EL (cell line): ENCODE data around the gene PDGFC.

Experiments used
- DNase-seq: peaks from one replicate; pipeline ENCODE4 v3.0.0-alpha.2; 2016

PDGFC gene

GRCh38 chr4:156825074-156825473 is 146.5 kb downstream of the PDGFC start:
- DNase-seq, result no peak

DNA sequence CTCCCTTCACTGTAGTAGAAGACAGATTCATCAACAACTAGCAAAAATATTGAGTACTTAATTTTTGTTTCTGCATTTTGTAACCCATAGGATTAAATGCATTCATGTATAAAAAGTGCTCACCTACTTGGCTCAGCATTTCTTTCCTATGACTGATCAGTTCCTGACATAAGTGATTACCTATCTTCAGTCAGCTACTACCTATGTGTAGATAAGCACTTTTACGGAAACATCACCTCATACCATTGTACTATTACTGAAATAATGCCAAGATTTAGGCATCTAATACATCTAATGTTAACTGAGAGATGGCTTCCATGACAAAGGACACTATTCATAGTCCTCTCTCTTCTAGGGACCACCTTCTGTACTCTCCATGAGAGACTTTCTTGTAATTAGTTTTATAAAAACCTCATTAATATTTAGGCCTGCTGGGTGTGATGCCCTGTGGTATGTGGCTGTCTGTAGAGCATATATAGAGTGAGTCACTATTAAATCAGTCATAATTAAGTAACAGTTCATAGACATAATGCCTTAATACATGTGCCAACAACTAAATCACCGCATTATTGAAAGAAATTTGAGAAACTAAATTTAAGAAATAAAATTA is 147.0 kb downstream of the PDGFC start:
- DNase-seq, result no peak

- no peak for DNase-seq
These were observed 150.7 kb downstream of the PDGFC start for GRCh38 chr4:156820931-156821330.

DNA sequence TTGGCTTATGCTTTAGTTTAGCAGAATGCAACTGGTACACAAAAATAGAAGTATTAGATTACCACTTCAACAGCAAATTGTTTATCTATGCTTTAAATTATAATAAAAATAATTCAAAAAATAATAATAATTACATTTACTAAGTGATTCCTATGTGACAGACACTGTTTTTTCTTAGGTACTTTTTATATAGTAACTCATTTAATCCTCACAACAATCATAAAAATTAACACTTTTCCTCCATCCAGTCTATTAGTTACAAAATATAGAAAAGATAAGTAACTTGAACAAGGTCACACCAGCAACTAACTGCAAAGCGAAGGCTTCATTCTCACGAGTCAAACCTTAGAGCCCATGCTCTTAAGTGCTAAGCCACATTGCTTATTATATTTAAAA is 155.2 kb downstream of the PDGFC start:
- no peak for DNase-seq

GRCh38 chr4:156815717-156816359 is 155.8 kb downstream of the PDGFC start:
- DNase-seq, result no peak

GRCh38 chr4:156811963-156812362 is 159.6 kb downstream of the PDGFC start:
- no peak for DNase-seq

DNA sequence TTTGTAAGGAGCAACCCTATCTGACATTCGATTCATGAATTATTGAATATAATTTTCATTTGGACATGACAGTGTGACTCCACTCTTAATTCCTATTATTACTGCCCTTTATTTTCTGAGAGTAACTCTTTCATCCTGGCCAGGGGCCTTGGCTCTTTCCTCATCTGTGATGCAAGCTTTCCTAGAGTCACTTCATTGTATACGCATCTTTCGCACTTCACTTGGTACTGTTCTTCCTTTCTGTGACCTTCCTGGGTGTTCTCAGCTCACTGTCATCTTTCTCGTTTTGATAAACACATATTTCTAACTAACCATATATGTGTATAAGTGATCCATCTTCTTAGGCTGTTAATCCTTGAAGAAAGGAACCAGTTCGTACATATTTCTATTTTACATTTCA is 160.3 kb downstream of the PDGFC start:
- no peak for DNase-seq

- no peak for DNase-seq
These were observed 165.9 kb downstream of the PDGFC start for GRCh38 chr4:156805696-156806095.

DNA sequence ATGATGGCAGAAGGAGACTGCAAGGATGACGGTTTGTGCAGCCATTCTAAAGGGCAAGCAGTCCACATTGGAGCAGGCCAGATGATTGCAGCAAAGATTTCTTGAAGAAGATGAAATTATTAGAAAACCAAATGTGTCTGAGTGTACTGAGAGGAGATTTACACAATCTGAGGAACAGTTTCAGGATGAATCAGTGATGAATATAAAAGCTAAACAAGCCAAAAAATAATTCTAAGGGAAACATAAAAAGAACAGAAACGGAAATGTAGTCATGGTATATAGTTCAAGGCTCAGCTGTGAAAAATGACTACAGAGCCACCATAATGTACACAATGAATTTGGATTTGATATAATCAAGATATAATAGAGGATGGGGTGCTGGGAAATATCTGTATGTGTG is 168.5 kb downstream of the PDGFC start:
- peak; percentile 14 for DNase-seq

GRCh38 chr4:156800463-156800862 is 171.1 kb downstream of the PDGFC start:
- DNase-seq, result no peak

DNA sequence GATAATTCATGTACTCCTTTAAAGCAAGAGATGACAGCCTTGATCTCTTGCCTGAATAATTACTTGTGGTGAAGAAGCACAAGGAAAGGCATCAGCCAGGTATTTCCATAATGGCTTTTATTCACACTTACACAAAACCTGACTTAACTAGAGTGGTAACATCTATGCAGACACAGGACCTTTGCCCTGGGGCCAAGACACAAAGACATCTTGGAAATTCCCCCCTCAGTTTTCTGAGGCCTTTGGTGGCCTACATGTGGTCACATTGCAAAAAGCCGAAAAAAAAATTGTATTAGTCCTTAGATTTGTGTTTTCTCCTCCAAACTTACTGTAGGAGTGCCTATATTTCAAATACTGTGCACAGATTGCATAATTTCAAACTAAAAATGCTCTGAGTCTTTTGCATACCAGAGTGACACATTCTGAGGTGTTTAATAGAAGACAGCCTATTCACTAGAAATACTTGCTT is 172.4 kb downstream of the PDGFC start:
- DNase-seq, result peak; percentile 57

DNA sequence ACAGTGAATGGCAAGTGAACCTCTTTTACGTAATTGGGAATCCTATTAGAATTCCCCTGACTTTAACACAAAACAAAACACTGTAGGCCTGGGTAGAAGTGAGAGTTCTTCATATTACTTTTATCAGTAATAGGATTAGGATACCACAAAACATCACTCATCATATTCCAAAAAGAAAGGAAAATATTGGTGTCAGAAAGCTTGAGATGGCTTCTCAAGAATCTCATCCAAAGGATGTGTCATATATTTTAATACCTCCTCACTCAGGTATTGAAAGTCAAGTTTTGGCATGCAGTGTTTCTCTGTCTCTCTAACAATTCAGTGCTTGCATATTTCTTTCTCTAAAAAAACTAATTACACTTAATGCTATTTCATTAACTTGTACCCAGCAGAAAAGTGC is 173.2 kb downstream of the PDGFC start:
- DNase-seq, result no peak

GRCh38 chr4:156797206-156797605 is 174.4 kb downstream of the PDGFC start:
- DNase-seq, result no peak

DNA sequence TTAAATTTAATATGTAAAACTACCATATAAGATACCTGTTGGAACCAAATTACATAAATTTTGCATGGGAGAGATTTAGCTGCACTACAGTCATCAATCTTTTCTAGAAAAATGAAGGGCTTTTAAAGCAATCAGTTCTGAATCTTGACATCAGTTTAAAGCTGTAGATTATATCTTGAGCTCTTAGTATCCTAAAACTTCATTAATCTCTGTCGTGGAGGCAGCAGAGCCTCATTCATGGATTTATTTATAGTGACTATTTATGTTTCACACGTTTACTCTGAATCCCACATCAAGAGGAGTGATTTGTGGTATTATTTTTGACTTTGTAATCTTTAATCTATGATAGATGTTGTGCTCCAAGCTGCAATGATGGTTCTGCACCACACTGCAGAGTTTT is 175.9 kb downstream of the PDGFC start:
- DNase-seq, result no peak

DNA sequence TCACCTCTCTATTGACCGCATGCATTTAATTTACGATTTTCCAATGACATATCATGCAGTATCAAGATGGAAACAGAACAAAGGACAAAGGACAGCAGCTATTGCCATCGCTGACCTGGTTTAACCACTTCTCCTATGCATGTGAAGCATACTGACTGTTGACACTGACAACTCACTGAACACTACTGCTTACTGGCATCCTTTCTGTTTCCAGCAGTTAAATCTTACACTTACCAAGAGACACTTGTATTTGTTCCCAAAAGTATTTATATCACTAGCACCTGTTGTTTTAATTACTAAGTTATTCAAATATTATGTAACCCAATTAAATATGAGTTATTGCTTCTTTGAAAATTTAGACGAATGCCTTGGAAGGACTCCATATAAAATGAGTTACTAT is 176.7 kb downstream of the PDGFC start:
- no peak for DNase-seq

DNA sequence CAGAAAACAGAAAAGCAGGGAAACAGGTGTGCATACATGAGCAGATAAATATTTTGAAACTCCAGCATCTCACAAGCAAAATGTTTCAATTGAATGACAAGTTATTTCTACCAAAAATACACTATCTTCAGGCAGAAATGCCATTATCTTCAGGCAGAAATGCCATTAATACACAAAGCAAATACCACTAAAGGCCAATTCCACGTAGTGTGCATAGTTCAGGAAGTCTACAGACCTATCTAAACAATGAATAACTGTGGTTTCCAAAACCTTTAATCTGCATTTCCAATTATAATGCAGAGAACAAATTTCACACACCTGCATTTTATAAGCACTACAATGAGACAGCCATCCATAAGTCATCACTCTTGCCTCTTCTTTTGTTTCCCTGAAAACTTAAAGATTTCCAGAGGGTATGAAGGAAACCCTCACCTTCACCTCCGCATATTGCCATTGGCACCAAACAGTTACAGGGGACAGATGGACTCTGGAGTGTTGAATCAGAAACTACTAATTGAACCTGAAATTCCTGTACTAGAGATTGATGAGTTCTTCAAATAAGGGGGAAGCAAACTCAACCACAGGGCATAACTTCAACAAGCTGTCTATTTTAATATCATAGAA is 179.0 kb downstream of the PDGFC start:
- no peak for DNase-seq

GRCh38 chr4:156790866-156791265 is 180.7 kb downstream of the PDGFC start:
- peak; percentile 86 for DNase-seq

- no peak for DNase-seq
These were observed 182.8 kb downstream of the PDGFC start for GRCh38 chr4:156788782-156789181.

DNA sequence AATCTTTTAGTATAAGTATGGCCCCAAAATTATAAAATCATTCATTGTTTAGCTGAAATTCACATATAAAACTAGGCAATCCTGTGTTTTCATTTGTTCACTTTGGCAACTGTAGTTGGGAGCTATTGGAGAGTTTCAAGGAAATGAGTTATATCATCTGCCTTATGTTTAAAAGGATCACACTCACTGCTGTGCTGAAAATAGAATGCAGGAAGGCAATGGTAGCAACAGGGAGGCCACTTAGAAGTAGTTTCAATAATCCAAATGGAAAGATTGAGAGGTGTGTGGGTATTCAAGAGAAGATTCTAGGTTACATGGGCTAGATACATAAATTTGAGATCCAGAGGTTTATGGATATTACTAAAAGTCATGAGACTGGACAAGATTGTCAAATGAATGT is 184.9 kb downstream of the PDGFC start:
- no peak for DNase-seq

DNA sequence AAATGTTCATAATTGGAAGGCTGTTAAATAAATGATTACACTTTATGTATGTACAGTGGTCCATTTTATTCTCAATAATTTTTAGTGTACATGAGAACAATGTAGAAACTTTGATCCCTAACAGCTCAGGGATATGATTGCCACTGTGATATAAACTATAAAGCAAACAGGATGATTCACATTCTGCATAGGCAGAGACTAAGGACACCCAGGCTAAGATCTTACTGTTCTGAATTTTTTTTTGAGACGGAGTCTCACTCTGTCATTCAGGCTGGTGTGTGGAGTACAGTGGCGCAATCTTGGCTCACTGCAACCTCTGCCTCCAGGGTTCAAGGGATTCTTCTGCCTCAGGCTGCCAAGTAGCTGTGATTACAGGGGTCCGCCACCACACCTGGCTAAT is 186.6 kb downstream of the PDGFC start:
- no peak for DNase-seq

GRCh38 chr4:156783966-156784365 is 187.6 kb downstream of the PDGFC start:
- no peak for DNase-seq

DNA sequence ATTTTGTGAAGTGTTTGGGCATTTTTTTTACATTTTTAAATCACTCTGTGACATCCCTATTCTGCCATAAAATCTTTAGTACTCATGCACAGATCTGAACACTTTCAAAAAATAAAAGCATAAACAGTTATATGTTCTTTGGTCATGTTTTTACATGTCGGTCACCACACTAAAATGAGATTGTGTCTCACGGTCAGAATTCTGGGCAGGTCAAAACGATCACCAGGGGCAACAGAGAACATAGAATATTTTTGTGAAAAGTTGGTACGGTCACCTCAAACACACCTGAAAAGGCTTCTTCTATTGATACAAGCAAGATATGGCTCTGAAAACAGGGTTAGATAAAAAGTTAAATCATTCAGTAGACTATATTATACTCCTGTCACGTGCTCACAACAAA is 189.1 kb downstream of the PDGFC start:
- no peak for DNase-seq

GRCh38 chr4:156781852-156782251 is 189.7 kb downstream of the PDGFC start:
- peak; percentile 76 for DNase-seq

DNA sequence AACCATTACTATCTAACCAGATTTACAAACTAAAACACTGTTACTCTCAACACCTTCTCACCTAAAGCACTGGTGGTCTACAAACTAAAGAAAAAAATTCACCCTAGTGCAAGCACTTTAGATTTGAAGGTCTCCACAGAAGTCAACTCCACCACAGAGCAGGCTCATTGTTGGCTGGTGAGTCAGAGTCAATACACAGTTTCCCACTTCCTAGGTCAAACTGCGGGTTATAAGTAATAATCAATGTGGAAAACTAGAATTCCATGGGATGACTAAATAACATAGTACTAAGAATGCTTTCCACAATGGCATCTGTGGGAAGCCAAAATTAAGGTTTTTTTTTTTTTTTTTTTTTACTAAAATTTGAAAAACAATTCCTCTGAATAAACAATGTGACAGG is 191.8 kb downstream of the PDGFC start:
- peak; percentile 96 for DNase-seq

DNA sequence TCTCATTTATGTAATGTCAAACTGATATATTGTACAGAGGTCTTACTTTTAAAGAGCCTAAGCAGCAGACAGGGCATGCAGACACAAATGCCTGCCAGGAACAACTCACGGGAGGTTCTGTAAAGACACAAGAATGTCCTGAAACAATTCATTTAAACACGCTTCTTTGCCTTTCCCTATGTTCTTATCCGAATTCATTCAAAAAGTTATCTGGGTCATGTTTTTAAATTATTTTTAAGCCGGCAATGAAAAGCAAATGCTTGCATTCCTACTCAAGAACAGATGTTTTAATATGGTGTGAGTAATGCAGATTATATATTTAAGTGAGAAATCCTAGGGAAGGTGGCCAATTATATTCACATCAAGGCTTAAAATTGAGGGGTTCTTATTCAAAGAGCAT is 192.6 kb downstream of the PDGFC start:
- peak; percentile 54 for DNase-seq
